ENCODE results near the gene PRKCE. TPM values are rescaled to one million over a fixed set of nuclear protein-coding genes. Genes with fewer than 3 reads are reported as not detected.

PRKCE gene
- total RNA-seq, 2 experiments from 2014 or later, result 24.9 to 26.2 TPM

DNA sequence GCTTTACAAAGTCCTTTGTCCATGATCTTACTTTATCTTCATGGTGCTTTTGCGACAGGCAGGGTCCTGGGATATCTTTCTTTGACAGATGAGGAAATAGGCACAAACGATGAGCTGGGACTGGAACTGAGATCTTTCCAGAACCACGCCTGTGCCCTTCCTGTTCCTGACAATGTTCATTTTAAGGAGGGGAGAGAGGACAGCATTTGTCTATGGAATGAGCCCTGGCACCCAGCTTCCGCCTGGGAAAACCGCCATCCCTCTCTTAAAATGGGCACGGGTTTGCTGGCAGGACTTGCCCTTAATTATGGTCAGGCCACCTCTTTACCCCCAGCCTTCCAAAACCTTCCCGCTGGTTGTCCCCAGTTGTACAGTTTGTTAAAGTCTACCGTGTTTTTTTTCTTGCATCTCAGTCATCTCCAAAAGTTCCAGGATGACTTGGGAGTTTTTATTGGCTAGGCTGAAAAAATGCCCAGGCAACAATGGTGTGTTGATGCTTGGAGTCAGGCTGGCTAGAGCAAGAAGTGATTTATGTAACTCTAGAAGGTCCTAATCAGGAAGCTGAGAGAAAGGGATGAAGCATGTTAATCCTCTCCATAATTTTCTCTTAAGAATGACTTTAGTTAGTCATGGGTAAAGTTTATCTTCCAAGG lies 380.8 kb downstream of the PRKCE start:
- Mint-ChIP-seq H3K27ac (no peak overlapping the region), H3K9me3 (no peaks in the 10 kb centered on the region), H3K36me3 (ENCODE audit: low read depth) (no peaks in the 10 kb centered on the region), H3K4me1 (ENCODE audit: low read depth) (no peaks in the 10 kb centered on the region), H3K27me3 (no peaks in the 10 kb centered on the region), H3K4me3 (no peak overlapping the region)
- TF ChIP-seq, protein P1, sequence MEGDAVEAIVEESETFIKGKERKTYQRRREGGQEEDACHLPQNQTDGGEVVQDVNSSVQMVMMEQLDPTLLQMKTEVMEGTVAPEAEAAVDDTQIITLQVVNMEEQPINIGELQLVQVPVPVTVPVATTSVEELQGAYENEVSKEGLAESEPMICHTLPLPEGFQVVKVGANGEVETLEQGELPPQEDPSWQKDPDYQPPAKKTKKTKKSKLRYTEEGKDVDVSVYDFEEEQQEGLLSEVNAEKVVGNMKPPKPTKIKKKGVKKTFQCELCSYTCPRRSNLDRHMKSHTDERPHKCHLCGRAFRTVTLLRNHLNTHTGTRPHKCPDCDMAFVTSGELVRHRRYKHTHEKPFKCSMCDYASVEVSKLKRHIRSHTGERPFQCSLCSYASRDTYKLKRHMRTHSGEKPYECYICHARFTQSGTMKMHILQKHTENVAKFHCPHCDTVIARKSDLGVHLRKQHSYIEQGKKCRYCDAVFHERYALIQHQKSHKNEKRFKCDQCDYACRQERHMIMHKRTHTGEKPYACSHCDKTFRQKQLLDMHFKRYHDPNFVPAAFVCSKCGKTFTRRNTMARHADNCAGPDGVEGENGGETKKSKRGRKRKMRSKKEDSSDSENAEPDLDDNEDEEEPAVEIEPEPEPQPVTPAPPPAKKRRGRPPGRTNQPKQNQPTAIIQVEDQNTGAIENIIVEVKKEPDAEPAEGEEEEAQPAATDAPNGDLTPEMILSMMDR (IDR thresholded peaks at IDR 0.05), result no peak
- Histone ChIP-seq H3K27me3 (ENCODE audit: control insufficient read depth in 1 of 2, insufficient read depth in 2 of 2, low read length in 2 of 2) (no peaks in the 10 kb centered on the region), H3K9me3 (ENCODE audit: control insufficient read depth in 1 of 2, insufficient read depth in 1 of 2, low read length in 2 of 2) (no peaks in the 10 kb centered on the region), H3K4me1 (ENCODE audit: insufficient read depth, low read length) (no peaks in the 10 kb centered on the region), H3K36me3 (ENCODE audit: insufficient read depth, low read length) (no peaks in the 10 kb centered on the region), H3K27ac (ENCODE audit: low read depth in 1 of 2, low read length in 2 of 2) (no peak overlapping the region), H3K4me3 (ENCODE audit: low read length) (no peak overlapping the region)
- ATAC-seq (ENCODE audit: poor library complexity) (no peak), DNase-seq (no peak)
- ChIA-PET CTCF (no interaction called here), POLR2A (no interaction called here)
- intact Hi-C loops (cut with DNase I, micrococcal nuclease), result no loop called here

DNA sequence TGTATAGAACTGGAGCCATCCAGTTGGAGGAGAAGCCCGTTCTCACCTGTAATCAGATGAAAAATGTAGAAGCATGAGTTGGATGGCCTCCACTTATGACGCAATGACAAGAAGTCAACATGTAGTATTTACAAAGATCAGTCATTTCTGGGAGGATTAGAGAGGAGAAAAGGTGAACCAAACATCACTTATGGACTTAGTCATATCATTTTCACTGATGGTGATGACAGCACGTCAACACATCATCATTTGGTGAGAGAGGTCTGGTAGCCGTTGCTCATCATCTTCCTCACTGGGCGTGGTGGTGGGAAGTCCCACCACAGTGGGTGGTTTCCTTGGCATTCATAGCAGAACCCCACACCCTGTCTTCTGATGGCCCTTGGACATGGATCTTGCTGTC lies 381.5 kb downstream of the PRKCE start:
- Histone ChIP-seq H3K4me3 (ENCODE audit: low read length) (no peak overlapping the region), H3K9me3 (ENCODE audit: control insufficient read depth in 1 of 2, insufficient read depth in 1 of 2, low read length in 2 of 2) (no peaks in the 10 kb centered on the region), H3K27me3 (ENCODE audit: control insufficient read depth in 1 of 2, insufficient read depth in 2 of 2, low read length in 2 of 2) (no peaks in the 10 kb centered on the region), H3K27ac (ENCODE audit: low read depth in 1 of 2, low read length in 2 of 2) (no peak overlapping the region), H3K36me3 (ENCODE audit: insufficient read depth, low read length) (no peaks in the 10 kb centered on the region), H3K4me1 (ENCODE audit: insufficient read depth, low read length) (no peaks in the 10 kb centered on the region)
- TF ChIP-seq, protein P1 (IDR thresholded peaks at IDR 0.05), result no peak
- Mint-ChIP-seq H3K27ac (no peak overlapping the region), H3K27me3 (no peaks in the 10 kb centered on the region), H3K4me3 (no peak overlapping the region), H3K4me1 (ENCODE audit: low read depth) (no peaks in the 10 kb centered on the region), H3K36me3 (ENCODE audit: low read depth) (no peaks in the 10 kb centered on the region), H3K9me3 (no peaks in the 10 kb centered on the region)
- DNase-seq (no peak), ATAC-seq (ENCODE audit: poor library complexity) (no peak)
- ChIA-PET POLR2A (no interaction called here), CTCF (no interaction called here)
- intact Hi-C loops (cut with DNase I, micrococcal nuclease), result no loop called here

DNA sequence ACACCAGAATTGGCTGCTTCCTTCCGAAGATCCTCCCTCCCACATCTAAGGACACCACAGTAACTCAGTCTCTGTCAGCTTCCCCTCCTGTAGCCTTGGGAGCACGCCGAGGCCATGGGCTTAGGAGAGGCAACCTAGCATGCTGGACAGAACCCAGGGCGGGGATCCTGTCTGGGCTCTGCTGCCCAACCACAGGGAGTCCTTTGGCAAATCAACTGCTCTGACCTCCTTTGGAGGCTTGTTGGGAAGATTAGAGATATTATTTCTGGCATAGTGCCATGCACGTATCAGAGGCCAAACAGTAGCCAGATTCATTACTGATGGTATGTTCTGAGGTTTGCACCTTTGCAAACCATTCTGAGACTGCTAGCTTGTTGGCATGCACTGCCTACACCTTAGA lies 383.1 kb downstream of the PRKCE start:
- TF ChIP-seq, protein P1 (IDR thresholded peaks at IDR 0.05), result no peak
- Mint-ChIP-seq H3K27ac (no peak overlapping the region), H3K36me3 (ENCODE audit: low read depth) (no peaks in the 10 kb centered on the region), H3K4me1 (ENCODE audit: low read depth) (no peaks in the 10 kb centered on the region), H3K27me3 (no peaks in the 10 kb centered on the region), H3K4me3 (no peak overlapping the region), H3K9me3 (no peaks in the 10 kb centered on the region)
- Histone ChIP-seq H3K36me3 (ENCODE audit: insufficient read depth, low read length) (no peaks in the 10 kb centered on the region), H3K27ac (ENCODE audit: low read depth in 1 of 2, low read length in 2 of 2) (no peak overlapping the region), H3K4me1 (ENCODE audit: insufficient read depth, low read length) (no peaks in the 10 kb centered on the region), H3K4me3 (ENCODE audit: low read length) (no peak overlapping the region), H3K9me3 (ENCODE audit: control insufficient read depth in 1 of 2, insufficient read depth in 1 of 2, low read length in 2 of 2) (no peaks in the 10 kb centered on the region), H3K27me3 (ENCODE audit: control insufficient read depth in 1 of 2, insufficient read depth in 2 of 2, low read length in 2 of 2) (no peaks in the 10 kb centered on the region)
- DNase-seq (no peak), ATAC-seq (ENCODE audit: poor library complexity) (no peak)
- intact Hi-C loops (cut with DNase I, micrococcal nuclease), result no loop called here
- POLR2A ChIA-PET, result no interaction called here
- CTCF ChIA-PET, result no interaction called here
